Fibroblast of skin of abdomen (primary cell): ENCODE data around the gene KAZN.

Experiments
- DNase-seq: peaks from one replicate; pipeline ENCODE4 v3.0.0-alpha.2; 2013

The KAZN gene

GRCh38 chr1:14803002-14803789, 204.7 kb downstream of the KAZN start:
- no peak for DNase-seq

DNA sequence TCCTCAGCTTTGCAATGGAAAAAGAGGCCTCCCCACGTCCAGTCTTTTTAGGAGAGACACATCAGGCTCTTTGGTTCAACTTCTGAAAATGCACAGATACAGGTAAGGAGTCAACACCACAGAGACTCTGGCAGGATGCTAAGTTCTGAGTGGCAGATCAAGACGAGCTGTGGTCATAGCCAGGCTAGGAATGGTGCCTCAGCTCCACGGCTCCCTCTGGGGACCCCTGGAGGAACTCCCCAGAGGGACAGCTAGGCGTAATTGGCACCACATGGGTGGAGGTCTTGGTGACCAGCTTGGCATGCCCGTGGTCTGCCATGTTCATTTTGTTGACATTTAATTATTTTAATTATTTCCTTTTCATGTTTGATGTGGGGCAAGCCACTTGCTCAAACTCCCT, 206.1 kb downstream of the KAZN start:
- DNase-seq, result no peak

GRCh38 chr1:14806772-14807171, 208.3 kb downstream of the KAZN start:
- no peak for DNase-seq

DNA sequence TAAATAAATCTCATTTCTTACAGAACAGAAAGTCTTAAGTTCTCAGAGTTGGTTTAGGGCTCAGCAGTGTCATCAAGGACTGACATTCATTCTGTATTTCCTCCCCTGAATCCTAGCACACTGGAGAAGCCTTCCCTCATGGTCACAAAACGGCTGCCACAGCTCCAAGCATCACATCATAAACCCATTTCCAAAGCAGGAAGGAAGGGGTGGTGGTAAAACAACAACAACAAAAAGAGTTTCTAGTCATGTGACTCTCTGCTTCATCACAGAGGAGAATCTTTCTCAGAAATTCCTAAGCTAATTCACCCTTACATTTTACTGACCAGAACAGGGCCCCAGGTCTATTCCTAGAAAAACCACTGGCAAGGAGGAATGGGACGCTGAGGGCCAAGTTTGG, 210.3 kb downstream of the KAZN start:
- DNase-seq, result no peak

DNA sequence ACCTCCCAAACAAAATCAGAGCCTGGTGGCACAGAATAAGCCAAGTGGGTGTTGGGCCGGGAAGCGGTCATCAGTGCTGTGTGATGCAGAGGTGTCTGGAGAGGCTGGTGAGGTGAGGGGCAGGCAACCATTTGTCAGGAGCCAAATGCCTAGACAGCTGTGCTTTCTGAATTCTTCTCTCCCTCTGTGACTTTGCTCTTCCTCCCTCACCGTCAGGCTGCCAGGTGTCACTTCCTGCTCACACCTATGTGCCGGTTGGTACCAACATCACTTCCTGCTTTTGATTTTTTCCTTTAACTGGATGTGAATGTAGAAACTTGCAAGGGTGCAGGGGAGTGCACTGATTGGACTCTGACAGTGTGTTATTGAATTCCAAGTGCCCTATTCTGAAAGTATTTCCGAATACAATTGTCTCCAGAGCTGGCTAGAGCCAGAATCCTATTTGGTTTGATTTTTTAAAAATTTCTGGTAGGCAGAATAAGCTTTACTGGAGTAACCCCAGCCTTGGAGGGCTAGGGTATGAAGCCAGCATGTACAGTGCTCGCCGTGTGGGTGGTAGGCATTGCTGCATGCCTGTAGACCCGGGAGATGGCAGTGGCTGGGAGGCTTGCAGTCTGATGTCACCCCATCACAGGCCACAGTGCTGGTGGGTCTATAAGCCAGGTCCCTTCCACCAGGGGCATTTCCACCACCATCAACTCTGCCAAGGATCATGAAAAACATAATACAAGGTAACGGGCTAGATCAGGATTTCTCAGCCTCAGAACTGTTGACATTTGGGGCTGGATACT, 210.9 kb downstream of the KAZN start:
- no peak for DNase-seq

- peak; percentile 71 for DNase-seq
Observed at GRCh38 chr1:14810595-14811361, 212.3 kb downstream of the KAZN start.

- no peak for DNase-seq
Observed at GRCh38 chr1:14811573-14811972, 213.1 kb downstream of the KAZN start.

GRCh38 chr1:14812189-14812588, 213.7 kb downstream of the KAZN start:
- DNase-seq, result no peak

DNA sequence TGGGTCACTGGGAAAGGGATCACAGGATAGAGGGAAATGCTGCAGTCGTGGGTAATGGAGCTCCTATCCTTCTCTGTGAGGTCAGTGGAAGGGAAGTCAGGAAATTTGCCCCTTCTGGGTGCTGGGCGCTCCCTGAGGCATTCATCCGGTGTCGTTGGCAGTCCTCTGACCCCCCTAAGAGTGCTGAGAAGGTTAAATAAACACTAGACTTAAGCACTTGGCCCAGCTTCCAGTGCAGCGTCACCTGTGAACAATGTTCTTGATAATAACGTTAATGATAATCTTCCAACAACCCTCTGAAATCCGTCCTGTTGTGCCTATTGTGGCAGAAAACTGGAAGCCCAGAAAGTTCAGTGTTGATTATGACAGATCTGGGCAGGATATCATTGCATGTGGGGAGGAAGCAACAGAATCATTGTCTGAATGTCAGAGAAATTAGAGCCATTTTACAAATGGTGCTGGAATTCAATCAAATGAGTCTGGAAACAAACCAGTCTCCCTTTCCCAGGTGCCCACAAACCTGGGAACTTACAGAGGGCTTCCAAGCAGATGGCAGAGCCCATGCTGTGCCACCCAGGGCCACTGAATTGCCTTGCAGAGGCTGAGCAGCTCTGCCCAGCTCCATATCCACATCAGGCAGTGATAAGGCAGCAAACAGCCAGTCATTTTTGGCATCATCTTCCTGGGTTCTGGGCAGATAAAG, 216.8 kb downstream of the KAZN start:
- DNase-seq, result no peak

- peak; percentile 18 for DNase-seq
Observed at GRCh38 chr1:14817223-14818170, 219.0 kb downstream of the KAZN start.

DNA sequence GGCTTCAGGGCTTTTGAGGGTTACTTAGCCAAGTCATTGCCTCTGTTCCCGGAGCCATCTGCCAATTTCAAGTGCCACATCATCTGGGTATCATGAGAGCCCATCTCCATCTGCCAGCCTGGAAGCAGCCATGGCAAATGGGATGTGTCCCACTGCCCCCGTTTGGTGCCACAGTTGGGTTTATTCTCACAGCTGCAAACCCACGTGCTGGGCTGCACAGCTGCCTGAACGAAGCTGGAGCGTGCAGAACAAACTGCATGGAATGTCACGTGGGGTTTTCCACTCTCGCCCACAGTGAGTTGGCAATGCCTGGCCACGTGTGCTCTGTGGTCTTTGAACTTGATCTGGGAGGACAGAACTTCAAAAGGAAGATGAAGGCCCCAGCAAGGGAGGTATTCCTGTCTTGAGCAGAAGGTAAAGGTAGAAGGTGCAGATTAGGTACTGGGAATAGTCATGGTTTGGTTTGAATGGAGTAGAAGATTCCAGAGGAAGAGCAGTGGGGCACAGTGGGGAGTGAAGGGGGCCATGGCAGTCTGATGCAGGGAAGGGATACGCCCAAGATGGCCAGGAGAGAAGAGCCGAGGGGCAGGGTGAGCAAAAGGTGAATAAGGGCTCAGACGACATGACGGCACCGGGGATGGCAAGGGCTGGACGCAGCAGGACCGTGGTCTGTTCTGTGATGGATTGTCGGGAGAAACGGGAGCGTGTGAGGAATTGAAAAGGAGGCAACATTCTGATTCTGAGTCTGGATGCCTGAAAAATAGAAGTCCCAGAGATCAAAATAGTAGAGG, 222.0 kb downstream of the KAZN start:
- DNase-seq, result no peak

DNA sequence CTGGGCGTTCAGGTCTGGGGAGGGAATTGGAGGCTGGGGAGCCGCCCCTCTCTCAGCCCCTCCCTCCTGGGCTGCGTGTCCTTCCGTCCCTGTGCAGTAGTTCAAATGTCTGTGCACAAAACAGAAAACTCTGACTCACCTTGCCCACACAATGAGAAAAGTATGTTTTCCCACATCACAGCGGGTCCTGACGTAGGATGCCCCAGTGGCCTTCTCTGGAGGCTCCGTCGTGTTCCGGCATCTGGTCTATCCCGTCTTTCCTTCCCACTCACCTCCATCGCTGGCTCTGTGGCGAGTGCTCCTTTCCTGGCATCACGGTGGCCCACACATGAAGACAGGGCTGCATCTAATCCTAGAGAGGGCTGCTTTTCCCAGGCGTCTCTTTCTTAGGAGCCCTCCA, 224.0 kb downstream of the KAZN start:
- peak; percentile 39 for DNase-seq

DNA sequence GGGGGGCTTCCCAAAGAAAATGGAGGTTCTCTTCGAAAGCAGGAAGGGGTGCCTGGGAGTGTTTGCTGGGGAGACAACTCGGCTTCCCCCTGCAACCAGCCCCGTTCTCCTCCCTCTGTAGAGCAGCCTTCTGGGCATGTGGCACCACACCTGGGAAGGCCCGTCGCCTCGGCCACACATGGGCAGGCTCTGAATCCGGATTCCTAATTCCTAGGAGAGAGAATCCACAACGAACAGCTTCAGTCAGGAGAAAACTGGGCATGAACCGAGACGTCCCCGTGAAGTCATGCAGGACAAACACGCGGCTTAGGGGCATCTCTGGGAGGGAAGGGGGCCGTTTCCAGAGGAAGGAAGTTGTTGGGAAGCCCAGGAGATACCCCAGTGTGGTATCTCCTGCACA, 224.5 kb downstream of the KAZN start:
- DNase-seq, result no peak

DNA sequence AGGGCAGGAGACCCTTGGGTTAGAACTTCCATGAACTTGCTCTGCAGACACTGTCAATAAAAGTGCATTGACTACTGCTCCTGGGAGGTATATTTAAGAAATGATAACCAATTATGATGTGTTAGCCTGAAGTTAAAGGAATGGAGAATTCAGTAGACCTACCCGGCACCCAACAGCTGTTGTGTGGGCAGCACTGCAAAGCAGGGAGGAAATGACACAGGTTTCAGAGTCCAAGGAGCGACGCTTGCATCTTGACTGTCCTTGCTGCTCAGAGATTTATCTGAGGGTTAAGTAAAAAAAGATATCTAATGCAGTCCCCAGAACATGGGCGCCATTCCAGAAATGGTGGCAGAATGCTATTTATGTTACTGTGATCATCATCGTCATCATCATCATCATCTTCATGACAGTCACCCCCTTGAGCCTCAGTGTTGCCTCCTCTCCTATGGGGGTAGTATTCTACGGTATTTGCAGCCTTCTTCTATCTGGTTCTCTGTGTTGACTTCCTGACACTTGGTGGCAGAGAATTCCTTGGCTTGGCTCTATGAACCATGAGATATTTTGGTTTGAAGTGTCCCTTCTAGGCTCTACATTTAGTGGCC, 225.9 kb downstream of the KAZN start:
- DNase-seq, result no peak

- DNase-seq, result no peak
Observed at GRCh38 chr1:14825396-14825795, 226.9 kb downstream of the KAZN start.

- peak; percentile 91 for DNase-seq
Observed at GRCh38 chr1:14826172-14826636, 227.7 kb downstream of the KAZN start.

- no peak for DNase-seq
Observed at GRCh38 chr1:14826731-14827326, 228.3 kb downstream of the KAZN start.

- no peak for DNase-seq
Observed at GRCh38 chr1:14827870-14828269, 229.4 kb downstream of the KAZN start.

GRCh38 chr1:14828665-14829064, 230.2 kb downstream of the KAZN start:
- no peak for DNase-seq

- no peak for DNase-seq
Observed at GRCh38 chr1:14835725-14836124, 237.2 kb downstream of the KAZN start.
